ENCODE measurements around the gene CSH2. TPM values are rescaled to one million over a fixed set of nuclear protein-coding genes. Genes with fewer than 3 reads are reported as not detected.

The CSH2 gene
- total RNA-seq, 1 experiment from 2014 or later, result not detected

- peak; percentile 81 for DNase-seq (ENCODE audit: low read depth)
These were observed 38.9 kb downstream of the CSH2 start for GRCh38 chr17:63834431-63835166.

DNA sequence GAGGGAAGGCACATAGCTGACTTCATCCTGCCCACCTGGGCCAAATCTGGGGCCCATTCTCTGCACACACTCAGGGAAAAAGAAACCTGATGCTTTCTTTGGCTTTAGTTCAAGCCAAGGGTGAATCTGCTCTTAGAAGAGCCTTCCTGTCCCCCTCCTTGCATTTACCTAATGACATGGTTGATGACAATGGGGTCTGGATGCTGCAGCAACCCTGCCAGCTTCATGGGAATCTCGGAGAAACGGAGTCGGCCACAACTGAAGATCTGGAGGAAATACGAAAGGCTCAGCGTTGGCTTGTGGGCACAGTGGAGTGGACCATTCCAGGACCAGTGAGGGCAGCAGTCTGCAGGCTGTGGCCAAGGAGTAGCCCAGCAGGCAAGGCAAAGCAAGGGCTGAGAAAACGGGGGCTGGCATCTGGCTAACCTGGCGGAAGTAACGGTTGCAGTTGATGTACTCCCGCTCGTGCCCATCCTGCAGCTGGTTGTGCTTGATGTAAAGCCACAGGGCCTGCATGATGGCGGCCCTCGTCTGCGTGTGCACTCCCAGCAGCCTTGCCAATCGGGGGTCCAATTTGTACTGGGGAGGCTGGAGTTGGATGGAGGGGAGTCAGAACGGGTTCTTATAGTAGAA is 39.6 kb downstream of the CSH2 start:
- no peak for DNase-seq (ENCODE audit: low read depth)

DNA sequence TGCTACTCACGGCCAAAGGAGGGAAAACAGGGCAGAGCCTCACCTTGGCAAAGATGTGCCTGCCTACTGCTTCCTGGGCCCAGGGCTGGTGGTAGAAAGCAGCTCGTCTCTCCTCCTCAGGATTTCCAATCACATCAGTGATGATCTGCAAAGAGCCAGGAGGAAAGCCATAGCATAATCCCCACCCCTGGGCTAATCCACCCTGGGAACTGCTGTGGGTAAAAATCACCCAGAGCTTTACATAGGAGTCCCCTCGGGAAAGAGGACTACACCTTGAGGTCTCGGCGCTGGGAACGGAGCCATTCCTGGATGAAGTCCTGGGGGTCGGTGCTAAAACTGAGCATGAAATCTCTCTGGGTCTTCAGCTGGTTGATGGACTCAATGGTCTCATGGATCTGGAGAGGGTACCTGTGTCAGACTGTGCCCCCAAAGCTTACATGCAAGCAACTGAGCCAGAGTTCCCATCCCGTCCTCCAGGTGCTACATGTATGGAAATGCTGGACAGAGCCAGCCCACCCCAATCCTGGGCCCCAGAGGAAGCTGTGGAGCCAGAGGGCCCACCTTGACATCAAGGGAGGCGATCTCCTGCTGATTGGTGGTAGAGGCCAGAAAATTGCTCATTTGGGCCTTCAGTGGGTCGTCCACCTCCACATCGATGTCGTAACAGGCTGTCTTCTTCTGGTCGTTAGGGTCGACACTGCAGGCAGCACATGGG is 40.3 kb downstream of the CSH2 start:
- DNase-seq (ENCODE audit: low read depth), result no peak

DNA sequence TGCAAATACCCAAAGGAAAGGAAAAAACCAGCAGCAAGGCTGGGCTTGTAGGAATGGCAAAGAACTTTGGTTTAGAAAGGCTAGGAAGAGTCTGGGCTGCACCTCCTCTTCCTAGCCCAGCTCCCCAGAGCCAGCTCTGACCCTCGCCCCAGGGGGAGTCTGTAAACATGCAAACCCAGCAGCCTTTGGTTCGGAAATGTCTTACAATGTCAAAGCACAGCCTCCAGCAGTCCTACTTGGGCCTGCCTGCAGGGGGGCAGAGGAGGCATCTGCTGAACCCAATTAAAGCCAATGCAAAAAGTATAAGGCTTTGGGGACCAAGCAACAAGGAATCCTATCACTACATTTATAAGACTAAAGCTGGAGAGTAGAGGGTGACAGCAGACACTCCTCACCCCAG is 41.0 kb downstream of the CSH2 start:
- DNase-seq (ENCODE audit: low read depth), result no peak

DNA sequence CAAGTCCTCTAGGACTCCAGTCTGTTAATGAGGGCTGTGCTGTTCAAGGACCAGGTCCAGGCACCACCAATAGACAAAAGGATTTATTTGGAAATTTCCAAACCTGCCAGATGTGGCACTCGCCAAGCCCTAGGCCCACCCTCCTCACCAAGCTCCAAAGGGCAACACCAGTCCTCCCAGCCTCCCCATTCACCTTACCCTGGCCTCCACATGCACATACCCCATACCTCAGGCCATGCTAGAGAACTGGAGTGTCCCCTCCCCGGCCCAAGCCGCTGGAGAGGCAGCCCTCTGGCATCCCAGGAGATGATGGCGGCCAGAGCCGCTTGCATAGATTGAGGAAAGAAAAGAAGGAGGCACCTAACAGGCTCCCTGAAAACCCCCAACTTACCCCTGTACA is 41.5 kb downstream of the CSH2 start:
- DNase-seq (ENCODE audit: low read depth), result no peak

GRCh38 chr17:63831505-63831904 is 42.0 kb downstream of the CSH2 start:
- DNase-seq (ENCODE audit: low read depth), result no peak

DNA sequence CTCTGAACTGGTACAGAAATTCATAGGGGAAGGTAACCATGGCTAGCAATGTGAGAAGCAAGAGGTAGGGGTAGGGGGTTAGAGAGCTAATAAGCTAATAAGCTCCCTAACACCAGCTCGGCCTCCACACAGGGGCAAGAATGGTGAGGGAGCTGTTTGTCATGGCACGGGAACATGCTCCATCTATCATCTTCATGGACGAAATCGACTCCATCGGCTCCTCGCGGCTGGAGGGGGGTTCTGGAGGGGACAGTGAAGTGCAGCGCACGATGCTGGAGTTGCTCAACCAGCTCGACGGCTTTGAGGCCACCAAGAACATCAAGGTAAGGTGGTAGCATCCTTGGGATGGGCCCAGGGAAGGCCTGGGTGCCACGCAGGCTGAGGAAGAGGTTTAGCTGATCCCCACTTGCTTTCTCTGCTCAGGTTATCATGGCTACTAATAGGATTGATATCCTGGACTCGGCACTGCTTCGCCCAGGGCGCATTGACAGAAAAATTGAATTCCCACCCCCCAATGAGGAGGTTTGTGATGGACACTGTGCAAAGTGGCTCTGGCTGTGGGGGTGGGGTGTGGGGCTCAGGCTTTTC is 42.5 kb downstream of the CSH2 start:
- no peak for DNase-seq (ENCODE audit: low read depth)

DNA sequence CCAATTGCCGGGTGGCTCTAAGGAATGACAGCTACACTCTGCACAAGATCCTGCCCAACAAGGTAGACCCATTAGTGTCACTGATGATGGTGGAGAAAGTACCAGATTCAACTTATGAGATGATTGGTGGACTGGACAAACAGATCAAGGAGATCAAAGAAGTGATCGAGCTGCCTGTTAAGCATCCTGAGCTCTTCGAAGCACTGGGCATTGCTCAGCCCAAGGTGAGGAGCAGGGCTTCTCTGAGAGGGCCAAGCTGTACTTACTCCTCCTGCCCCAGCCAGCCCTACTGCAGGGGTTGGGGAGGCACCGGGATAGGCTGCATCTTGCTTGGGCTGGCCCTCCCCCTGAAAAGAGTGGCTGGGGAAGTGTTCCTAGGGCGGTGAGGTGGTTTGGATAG is 43.2 kb downstream of the CSH2 start:
- DNase-seq (ENCODE audit: low read depth), result no peak

DNA sequence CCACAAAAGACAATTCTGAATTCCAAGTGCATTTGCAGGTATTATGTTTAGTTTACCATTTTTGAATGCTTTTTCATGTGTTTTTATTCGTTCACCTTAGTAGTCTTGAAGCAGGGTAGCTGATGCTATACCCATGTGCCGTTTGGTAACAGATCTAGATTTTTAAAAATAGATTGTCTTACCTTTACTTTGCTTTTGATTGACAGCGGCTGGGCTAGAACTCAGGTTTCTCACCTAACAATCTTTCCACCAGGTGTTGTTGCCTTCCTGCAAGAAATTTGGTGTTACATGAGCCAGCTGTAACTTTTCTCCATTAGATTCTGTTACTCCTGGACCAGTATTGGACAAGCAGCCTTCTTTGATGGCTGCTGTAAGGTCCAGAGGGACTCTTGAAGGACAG is 44.5 kb downstream of the CSH2 start:
- no peak for DNase-seq (ENCODE audit: low read depth)

- DNase-seq (ENCODE audit: low read depth), result no peak
These were observed 45.7 kb downstream of the CSH2 start for GRCh38 chr17:63827801-63828221.

DNA sequence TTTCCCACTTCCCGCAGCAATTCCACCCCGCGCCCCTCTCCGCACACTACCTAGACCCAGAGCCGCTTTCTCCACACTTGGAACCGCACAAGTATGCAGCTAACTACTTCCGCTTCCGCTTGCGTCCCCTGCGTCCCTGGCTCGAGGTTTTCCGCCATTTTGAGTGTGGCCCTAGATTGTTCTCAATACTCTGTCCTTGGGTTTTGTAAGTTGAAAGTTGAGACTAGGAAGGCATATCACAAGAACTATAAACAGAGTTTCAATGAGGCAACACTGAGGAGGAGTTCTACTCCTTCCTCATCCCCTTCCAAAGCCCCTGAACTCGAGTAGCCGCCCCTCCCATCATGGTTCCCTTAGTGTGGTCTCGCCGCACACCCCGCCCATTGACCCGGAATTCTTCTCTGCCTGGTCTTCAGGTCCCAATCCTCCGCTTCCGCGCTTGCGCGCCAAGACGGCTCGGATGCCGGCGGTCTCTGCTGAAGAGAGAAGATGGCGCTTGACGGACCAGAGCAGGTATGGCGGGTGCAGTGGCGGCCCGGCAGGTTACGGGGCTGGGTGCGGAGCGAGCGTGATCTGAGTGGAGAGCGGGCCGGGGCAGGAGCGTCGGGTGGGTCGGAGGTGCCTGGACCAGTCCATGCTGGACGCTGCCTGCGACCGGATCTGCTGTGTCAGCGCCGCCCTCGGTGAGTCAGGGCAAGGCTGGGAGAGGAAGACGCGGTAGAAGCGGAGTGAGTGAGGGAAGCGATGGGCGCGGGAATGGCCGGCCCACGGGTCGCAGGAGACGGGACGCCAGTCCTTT is 46.3 kb downstream of the CSH2 start, which contains the start of the genes FTSJ3 and PSMC5:
TSS of gene FTSJ3 (minus strand) at position 662 of the 799 bp plus-strand sequence. CDS start 761 bp downstream, outside the sequence.
TSS of gene PSMC5 (plus strand) at position 430 of the 799 bp plus-strand sequence. CDS start at position 490, 60 bp downstream.
- DNase-seq (ENCODE audit: low read depth), result peak; percentile 93

GRCh38 chr17:63826468-63827001 is 46.9 kb downstream of the CSH2 start:
- DNase-seq (ENCODE audit: low read depth), result peak; percentile 45

GRCh38 chr17:63824362-63824761 is 49.1 kb downstream of the CSH2 start:
- no peak for DNase-seq (ENCODE audit: low read depth)

GRCh38 chr17:63823659-63824331 is 49.7 kb downstream of the CSH2 start:
- no peak for DNase-seq (ENCODE audit: low read depth)

GRCh38 chr17:63822537-63822936 is 50.9 kb downstream of the CSH2 start:
- DNase-seq (ENCODE audit: low read depth), result no peak

Other genes with a start within 250 kb of the CSH2 start
- gene LIMD2, start 173.6 kb downstream of the CSH2 start, total RNA-seq (2014; rRNA removed; shearing (Covaris generic)), result 4.3 and 6.8 TPM in 2 replicates
- gene STRADA, start 131.9 kb downstream of the CSH2 start, total RNA-seq (2014; rRNA removed; shearing (Covaris generic)), result 15.2 and 18.3 TPM in 2 replicates
- gene CCDC47, start 100.1 kb downstream of the CSH2 start, total RNA-seq (2014; rRNA removed; shearing (Covaris generic)), result 46.2 and 64.1 TPM in 2 replicates
- gene DDX42, start 99.5 kb downstream of the CSH2 start, total RNA-seq (2014; rRNA removed; shearing (Covaris generic)), result 27.7 and 35.2 TPM in 2 replicates
- 38.3 and 47.6 TPM in 2 replicates for gene PSMC5, start 46.2 kb downstream of the CSH2 start, total RNA-seq (2014; rRNA removed; shearing (Covaris generic))
- gene FTSJ3, start 46.0 kb downstream of the CSH2 start, total RNA-seq (2014; rRNA removed; shearing (Covaris generic)), result 59.4 and 98.1 TPM in 2 replicates
- gene SMARCD2, start 31.0 kb downstream of the CSH2 start, total RNA-seq (2014; rRNA removed; shearing (Covaris generic)), result 64.5 and 81.1 TPM in 2 replicates
- gene GH2, start 8.3 kb upstream of the CSH2 start, total RNA-seq (2014; rRNA removed; shearing (Covaris generic)), result not detected in 2 replicates
- gene CSH1, start 22.9 kb upstream of the CSH2 start, total RNA-seq (2014; rRNA removed; shearing (Covaris generic)), result not detected in 2 replicates
- not detected in 2 replicates for gene CSHL1, start 37.6 kb upstream of the CSH2 start, total RNA-seq (2014; rRNA removed; shearing (Covaris generic))
- not detected in 2 replicates for gene GH1, start 45.2 kb upstream of the CSH2 start, total RNA-seq (2014; rRNA removed; shearing (Covaris generic))
- 0.27 and 0.54 TPM in 2 replicates for gene CD79B, start 58.7 kb upstream of the CSH2 start, total RNA-seq (2014; rRNA removed; shearing (Covaris generic))
- gene SCN4A, start 99.2 kb upstream of the CSH2 start, total RNA-seq (2014; rRNA removed; shearing (Covaris generic)), result not detected in 2 replicates
- gene PRR29, start 124.7 kb upstream of the CSH2 start, total RNA-seq (2014; rRNA removed; shearing (Covaris generic)), result 0.05 TPM in 1 of 2 replicates, not detected in the other
- gene ICAM2, start 147.0 kb upstream of the CSH2 start, total RNA-seq (2014; rRNA removed; shearing (Covaris generic)), result 0.84 and 1.0 TPM in 2 replicates